HepG2 (cell line): Measurements from ENCODE around the gene FOXR1. TPM values are rescaled to one million over a fixed set of nuclear protein-coding genes. Genes with fewer than 3 reads are reported as not detected.
A peak's percentile ranks its signal among the peaks of the same experiment; 100 is the strongest.

ENCODE experiments used
- LRRFIP1 ChIP-seq: sonication (generic); formaldehyde crosslinking; conservative IDR thresholded peaks from 2 replicates; pipeline ENCODE4 v1.4.0; 2020; ENCODE audit warnings: missing genetic modification reagents
- SATB2 ChIP-seq: sonication (generic); formaldehyde crosslinking; IDR thresholded peaks from 2 replicates; pipeline ENCODE4 v1.5.0; 2020; ENCODE audit warnings: missing genetic modification reagents
- SKIL ChIP-seq: sonication (generic); formaldehyde crosslinking; IDR thresholded peaks from 2 replicates; pipeline ENCODE4 v1.8.0; 2022; ENCODE audit warnings: missing genetic modification reagents, mild to moderate bottlenecking, moderate library complexity, borderline replicate concordance
- TCF7L2 ChIP-seq: IDR thresholded peaks from 2 replicates; pipeline ENCODE4 v1.6.1; 2011; ENCODE audit warnings: mild to moderate bottlenecking, low read depth, low read length, moderate library complexity
- ZBTB37 ChIP-seq: sonication (generic); formaldehyde crosslinking; IDR thresholded peaks from 2 replicates; pipeline ENCODE4 v1.4.0; 2020; ENCODE audit warnings: mild to moderate bottlenecking, missing genetic modification reagents
- ZBTB43 ChIP-seq: sonication (generic); formaldehyde crosslinking; conservative IDR thresholded peaks from 2 replicates; pipeline ENCODE4 v1.4.0; 2020; ENCODE audit warnings: missing genetic modification reagents
- ZBTB8A ChIP-seq: sonication (generic); formaldehyde crosslinking; IDR thresholded peaks from 2 replicates; pipeline ENCODE4 v1.4.0; 2020; ENCODE audit warnings: mild to moderate bottlenecking, low read depth, missing genetic modification reagents, borderline replicate concordance
- ZHX1 ChIP-seq: sonication (generic); formaldehyde crosslinking; IDR thresholded peaks from 2 replicates; pipeline ENCODE4 v1.8.1; 2022; ENCODE audit warnings: low read depth, mild to moderate bottlenecking, missing genetic modification reagents
- ZNF232 ChIP-seq: sonication (generic); formaldehyde crosslinking; IDR thresholded peaks from 2 replicates; pipeline ENCODE4 v1.4.0; 2020; ENCODE audit warnings: missing genetic modification reagents, borderline replicate concordance
- ZNF574 ChIP-seq: sonication (generic); formaldehyde crosslinking; IDR thresholded peaks from 2 replicates; pipeline ENCODE4 v1.4.0; 2020; ENCODE audit warnings: missing genetic modification reagents
- ZNF580 ChIP-seq: IDR thresholded peaks from 2 replicates; pipeline ENCODE4 v1.6.1; 2016; ENCODE audit warnings: low read depth, borderline replicate concordance
- polyA plus RNA-seq, 8 experiments: library from polyadenylated mRNA; depleted of rRNA in 3 of 8; stranded (reverse) in 7 of 8; unstranded in 1 of 8; fragments of >200 nt; fragmentation: Illumina TruSeq in 4 of 8; extraction: Trizol in 4 of 8; gene quantifications; 2 replicates each; pipeline versions ENCODE4 v1.2.1 to v1.2.3, GENCODE V29; 2011 to 2016; ENCODE audit warnings: low read depth in 4 of 8, missing spikeins in 1 of 8, mixed read lengths in 1 of 8; ENCODE audit not compliant: insufficient read depth in 1 of 8
- total RNA-seq, 5 experiments: library from RNA; depleted of rRNA; stranded (reverse); fragments of >200 nt; fragmentation: Illumina TruSeq; extraction: Trizol; gene quantifications; 2 replicates each; pipeline ENCODE4 v1.2.3, GENCODE V29; 2016; ENCODE audit warnings: low read depth in 1 of 5
- TF ChIP-seq, protein P1 (sequence below): sonication (generic); formaldehyde crosslinking; IDR thresholded peaks from 2 replicates; pipeline ENCODE4 v1.5.0; 2020; ENCODE audit warnings: missing genetic modification reagents

FOXR1 gene
- total and polyA plus RNA-seq, 2 of the 13 experiments (the other 11 are each of a cell fraction or from before 2014, with no cell fraction given), result not detected

DNA sequence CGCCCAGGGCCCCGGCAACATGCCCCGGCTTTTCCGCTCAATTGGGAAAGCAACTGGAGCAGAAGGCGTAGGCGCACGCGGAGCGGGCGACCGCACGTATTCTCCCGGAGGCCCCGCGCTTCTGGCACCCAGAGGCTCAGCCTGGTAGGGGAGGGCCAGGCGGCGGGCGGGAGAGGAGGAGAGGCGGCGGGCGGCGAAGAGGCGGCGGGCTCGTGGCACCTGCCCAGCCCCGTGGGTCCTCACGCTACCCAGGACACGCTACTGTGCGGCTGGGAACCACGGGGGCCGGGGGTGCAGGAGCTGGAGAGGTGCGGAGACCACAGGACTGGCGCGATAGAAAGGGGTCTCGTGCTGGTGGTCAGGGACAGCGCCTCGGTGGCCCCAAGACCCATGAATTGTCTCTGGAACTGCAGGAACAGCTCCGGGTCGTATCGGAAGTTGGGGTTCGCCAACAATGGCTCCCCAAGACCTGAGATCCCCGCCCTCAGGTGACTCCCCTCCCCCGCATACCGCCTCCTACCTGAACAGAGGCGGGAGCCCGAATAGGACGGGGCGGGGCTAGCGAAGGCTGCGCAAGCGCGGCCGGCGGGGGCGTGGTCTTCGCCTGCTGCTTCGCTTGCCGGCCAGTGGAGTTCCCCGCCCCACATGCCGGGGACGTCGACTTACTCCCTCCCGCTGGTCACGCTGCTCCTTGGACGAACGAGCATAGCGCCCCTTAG lies 58.9 kb downstream of the FOXR1 start, which contains the start of gene SLC37A4 (continued):
- TF ChIP-seq LRRFIP1 (CRISPR knock-in tag) (no peak), TCF7L2 (no peak), ZNF580 (CRISPR knock-in tag) (peak; percentile 95), ZBTB37 (no peak; the same call in 1 of the 2 replicates), SKIL (CRISPR knock-in tag) (no peak), ZHX1 (CRISPR knock-in tag) (peak; percentile 62; the same call in 1 of the 2 replicates), ZNF232 (CRISPR knock-in tag) (peak; percentile 83), ZBTB8A (CRISPR knock-in tag) (no peak), ZNF574 (CRISPR knock-in tag) (peak; percentile 88), SATB2 (CRISPR knock-in tag) (peak; percentile 62; the same call in 1 of the 2 replicates), ZBTB43 (CRISPR knock-in tag) (peak; percentile 73; the same call in 1 of the 2 replicates)
- TF ChIP-seq, protein P1, sequence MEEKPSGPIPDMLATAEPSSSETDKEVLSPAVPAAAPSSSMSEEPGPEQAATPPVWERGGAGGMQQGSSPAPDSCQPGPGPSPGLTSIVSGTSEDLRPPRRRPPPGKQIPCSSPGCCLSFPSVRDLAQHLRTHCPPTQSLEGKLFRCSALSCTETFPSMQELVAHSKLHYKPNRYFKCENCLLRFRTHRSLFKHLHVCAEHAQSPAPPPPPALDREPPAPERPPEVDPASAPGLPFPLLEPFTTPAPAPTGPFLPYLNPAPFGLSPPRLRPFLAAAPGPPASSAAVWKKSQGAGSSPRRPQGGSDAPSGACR (CRISPR knock-in tag), result no peak
